IMR-90 (cell line): ENCODE data around the gene PCDHA1. TPM values are rescaled to one million over a fixed set of nuclear protein-coding genes. Genes with fewer than 3 reads are reported as not detected.

Experiments used
- ATAC-seq: fragments of 200-7000 bp; cut with Tn5 transposase; 2 replicates; pipeline ENCODE4 v1.9.1; 2020; ENCODE audit warnings: low read depth, mild to moderate bottlenecking, moderate library complexity
- BruUV-seq: library from RNA; stranded (reverse); fragments of 400-500 nt; replicated peaks from 2 replicates; lab custom pipeline; 2021; lab: Mats Ljungman, UMichigan
- CTCF ChIA-PET: fragments of 300-600 bp; formaldehyde crosslinking; extraction: SDS; loops from one replicate; lab custom pipeline; 2021; ENCODE audit warnings: antibody characterized with exemption; lab: Yijun Ruan, JAX
- POLR2A ChIA-PET: fragments of 300-600 bp; sonication (Branson Sonifier 250); formaldehyde crosslinking; loops from one replicate; lab custom pipeline; 2022; ENCODE audit warnings: antibody characterized with exemption; ENCODE audit not compliant: unreplicated experiment; lab: Charles Lee
- DNase-seq: peaks from one replicate; pipeline ENCODE4 v3.0.0; 2013
- H2AFZ ChIP-seq: replicated peaks from 2 replicates; pipeline ENCODE3; 2013; ENCODE audit warnings: low read length, mild to moderate bottlenecking; ENCODE audit not compliant: poor library complexity
- H2AK5ac ChIP-seq: 2 replicates; pipeline ENCODE4 v1.6.1; 2013; ENCODE audit warnings: low read depth, low read length, inconsistent platforms
- H2AK9ac ChIP-seq: replicated peaks from 2 replicates; pipeline ENCODE3; 2013; ENCODE audit warnings: mild to moderate bottlenecking, low read depth, low read length, moderate library complexity; ENCODE audit not compliant: poor library complexity
- H2BK120ac ChIP-seq: 2 replicates; pipeline ENCODE4 v1.6.1; 2013; ENCODE audit warnings: low read depth, low read length, inconsistent platforms
- H2BK15ac ChIP-seq: 3 replicates; pipeline ENCODE4 v1.6.1; 2013; ENCODE audit warnings: low read depth, low read length, inconsistent platforms
- H2BK20ac ChIP-seq: 2 replicates; pipeline ENCODE4 v1.6.1; 2013; ENCODE audit warnings: low read depth, mild to moderate bottlenecking, inconsistent platforms, low read length, moderate library complexity
- H2BK5ac ChIP-seq: 2 replicates; pipeline ENCODE4 v1.6.1; 2013; ENCODE audit warnings: mild to moderate bottlenecking, low read depth, low read length, inconsistent platforms; ENCODE audit not compliant: poor library complexity, severe bottlenecking
- H3K14ac ChIP-seq: replicated peaks from 2 replicates; pipeline ENCODE4 v1.6.1; 2013; ENCODE audit warnings: low read depth, low read length, inconsistent platforms
- H3K18ac ChIP-seq: 2 replicates; pipeline ENCODE4 v1.6.1; 2013; ENCODE audit warnings: low read depth, low read length, control low read depth
- H3K23ac ChIP-seq: 2 replicates; pipeline ENCODE4 v1.6.1; 2013; ENCODE audit warnings: low read depth, low read length, inconsistent platforms
- H3K27ac ChIP-seq: 2 replicates; pipeline ENCODE4 v1.5.1; 2013; ENCODE audit warnings: mild to moderate bottlenecking, control low read depth, low read length; ENCODE audit not compliant: insufficient read depth
- H3K27me3 ChIP-seq: 2 replicates; pipeline ENCODE4 v1.6.1; 2013; ENCODE audit warnings: low read length; ENCODE audit not compliant: control insufficient read depth, insufficient read depth
- H3K36me3 ChIP-seq: 2 replicates; pipeline ENCODE4 v1.6.1; 2013; ENCODE audit warnings: low read length, mixed read lengths; ENCODE audit not compliant: control insufficient read depth, insufficient read depth
- H3K4ac ChIP-seq: 2 replicates; pipeline ENCODE4 v1.6.1; 2013; ENCODE audit warnings: low read depth, low read length, inconsistent platforms
- H3K4me1 ChIP-seq: 2 replicates; pipeline ENCODE4 v1.6.1; 2013; ENCODE audit warnings: low read length, mixed read lengths; ENCODE audit not compliant: control insufficient read depth, insufficient read depth
- H3K4me2 ChIP-seq: 2 replicates; pipeline ENCODE4 v1.6.1; 2013; ENCODE audit warnings: low read depth, mild to moderate bottlenecking, control low read depth, low read length, moderate library complexity
- H3K4me3 ChIP-seq: 2 replicates; pipeline ENCODE4 v1.5.1; 2013; ENCODE audit warnings: low read depth, mild to moderate bottlenecking, control low read depth, low read length, moderate library complexity; ENCODE audit not compliant: insufficient read depth
- H3K56ac ChIP-seq: 2 replicates; pipeline ENCODE4 v1.6.1; 2013; ENCODE audit warnings: low read length, inconsistent platforms; ENCODE audit not compliant: insufficient read depth; ENCODE audit errors: extremely low read depth
- H3K79me1 ChIP-seq, 2 experiments: 2 replicates each; pipeline ENCODE4 v1.6.1; 2013; ENCODE audit warnings: low read length in 2 of 2, inconsistent platforms in 1 of 2, low read depth in 1 of 2
- H3K9ac ChIP-seq: 2 replicates; pipeline ENCODE4 v1.6.1; 2013; ENCODE audit warnings: low read depth, low read length, control low read depth
- H3K9me1 ChIP-seq: 2 replicates; pipeline ENCODE4 v1.6.1; 2013; ENCODE audit warnings: low read length, inconsistent platforms; ENCODE audit not compliant: insufficient read depth
- H3K9me3 ChIP-seq: 2 replicates; pipeline ENCODE4 v1.6.1; 2013; ENCODE audit warnings: low read length; ENCODE audit not compliant: control insufficient read depth, insufficient read depth
- H4K20me1 ChIP-seq: 2 replicates; pipeline ENCODE4 v1.6.1; 2013; ENCODE audit warnings: low read length, inconsistent platforms; ENCODE audit not compliant: insufficient read depth
- H4K5ac ChIP-seq: 2 replicates; pipeline ENCODE4 v1.6.1; 2013; ENCODE audit warnings: mild to moderate bottlenecking, low read depth, low read length, control low read depth
- H4K8ac ChIP-seq, 2 experiments: 2 replicates each; pipeline ENCODE4 v1.6.1; 2013; ENCODE audit warnings: low read depth in 2 of 2, low read length in 2 of 2, control low read depth in 1 of 2, inconsistent platforms in 1 of 2
- H4K91ac ChIP-seq: 2 replicates; pipeline ENCODE4 v1.6.1; 2013; ENCODE audit warnings: low read depth, low read length, inconsistent platforms; ENCODE audit not compliant: insufficient read depth
- MAZ ChIP-seq: IDR thresholded peaks from 2 replicates; pipeline ENCODE4 v1.6.1; 2012; ENCODE audit warnings: low read depth, mild to moderate bottlenecking, low read length, improper control_type of control experiment, moderate library complexity, borderline replicate concordance
- WGBS, 2 experiments: methylation state at CpG; one replicate each; pipeline versions ENCODE4 v1.1.5 to v1.1.7; 2013; ENCODE audit warnings: missing lambda C conversion rate in 2 of 2; ENCODE audit not compliant: insufficient read length in 1 of 2; ENCODE audit errors: extremely low coverage in 2 of 2; 5-methylcytosine and 5-hydroxymethylcytosine counted together
- dilution Hi-C: fragments of 300-500 bp; cut with HindIII; formaldehyde crosslinking; loops from one replicate; pipeline ENCODE4 v1.14.3; 2018; ENCODE audit warnings: low sequenced_read_pairs; ENCODE audit not compliant: unreplicated experiment
- in situ Hi-C: fragments of 300-500 bp; cut with MboI; formaldehyde crosslinking; loops from 3 replicates; pipeline ENCODE4 v1.14.3; 2019; ENCODE audit warnings: low sequenced_read_pairs, inconsistent platforms, mixed read lengths
- intact Hi-C: fragments of 100-400 bp; cut with micrococcal nuclease; formaldehyde crosslinking; loops from 2 replicates; pipeline ENCODE4 v1.10.0; 2022
- polyA plus RNA-seq, 3 experiments: library from polyadenylated mRNA; depleted of rRNA; stranded (reverse); fragments of >200 nt; gene quantifications; 2 replicates each; pipeline ENCODE4 v1.2.3, GENCODE V29; 2012; ENCODE audit warnings: low replicate concordance in 1 of 3
- total RNA-seq: library from RNA; depleted of rRNA; stranded (reverse); fragments of >200 nt; gene quantifications from 2 replicates; pipeline ENCODE4 v1.2.3, GENCODE V29; 2012
- TF ChIP-seq, protein P1 (sequence below): fragments of 150-350 bp; IDR thresholded peaks from 2 replicates; pipeline ENCODE4 v1.6.1; 2016; ENCODE audit warnings: low read depth, mild to moderate bottlenecking, low read length, moderate library complexity, borderline replicate concordance

PCDHA1 gene
- total and polyA plus RNA-seq, 2 of the 4 experiments (the other 2 are of a cell fraction): under 0.01 to 0.05 TPM

DNA sequence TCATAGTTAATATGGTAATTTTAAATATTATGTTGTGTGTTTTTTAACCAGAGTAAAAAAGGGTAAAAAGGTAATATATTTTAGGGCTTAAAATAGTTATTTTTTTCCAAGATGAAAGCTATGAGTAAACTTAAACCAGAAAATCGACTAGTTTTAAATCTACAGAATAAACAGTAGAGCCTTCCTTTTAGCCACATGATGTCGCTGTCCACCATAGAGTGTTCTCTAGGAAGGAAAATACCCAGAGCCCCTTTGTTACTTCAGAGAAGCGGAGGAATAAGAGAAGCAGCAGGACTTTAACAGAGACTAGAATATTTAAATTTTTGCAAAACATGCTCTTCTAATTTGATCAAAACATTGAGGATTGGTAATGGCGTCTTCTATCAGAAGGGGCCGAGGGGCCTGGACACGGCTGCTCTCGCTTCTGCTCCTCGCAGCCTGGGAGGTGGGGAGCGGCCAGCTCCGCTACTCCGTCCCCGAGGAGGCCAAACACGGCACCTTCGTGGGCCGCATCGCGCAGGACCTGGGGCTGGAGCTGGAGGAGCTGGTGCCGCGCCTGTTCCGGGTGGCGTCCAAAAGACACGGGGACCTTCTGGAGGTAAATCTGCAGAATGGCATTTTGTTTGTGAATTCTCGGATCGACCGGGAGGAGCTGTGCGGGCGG lies 8.8 kb downstream of the PCDHA1 start, which contains the start of gene PCDHA2:
TSS of gene PCDHA2 (plus strand) at position 258 of the 664 bp plus-strand sequence.
- peaks cover 14% of the 10 kb centered on the region for H3K9me3 ChIP-seq
- no peaks in the 10 kb centered on the region for H3K79me1 ChIP-seq
- no peak within 1 kb of the TSS for H3K23ac ChIP-seq
- no peak within 1 kb of the TSS for H4K5ac ChIP-seq
- H3K4me3 ChIP-seq: no peak within 1 kb of the TSS
- no peak within 1 kb of the TSS for H3K27ac ChIP-seq
- dilution Hi-C loops: no loop called here
- no peaks in the 10 kb centered on the region for H3K4me1 ChIP-seq
- H2BK120ac ChIP-seq: no peak within 1 kb of the TSS
- no peak within 1 kb of the TSS for H2BK15ac ChIP-seq
- POLR2A ChIA-PET: no interaction called here
- in situ Hi-C loops: no loop called here
- H2BK5ac ChIP-seq: no peak within 1 kb of the TSS
- TF ChIP-seq, protein P1, sequence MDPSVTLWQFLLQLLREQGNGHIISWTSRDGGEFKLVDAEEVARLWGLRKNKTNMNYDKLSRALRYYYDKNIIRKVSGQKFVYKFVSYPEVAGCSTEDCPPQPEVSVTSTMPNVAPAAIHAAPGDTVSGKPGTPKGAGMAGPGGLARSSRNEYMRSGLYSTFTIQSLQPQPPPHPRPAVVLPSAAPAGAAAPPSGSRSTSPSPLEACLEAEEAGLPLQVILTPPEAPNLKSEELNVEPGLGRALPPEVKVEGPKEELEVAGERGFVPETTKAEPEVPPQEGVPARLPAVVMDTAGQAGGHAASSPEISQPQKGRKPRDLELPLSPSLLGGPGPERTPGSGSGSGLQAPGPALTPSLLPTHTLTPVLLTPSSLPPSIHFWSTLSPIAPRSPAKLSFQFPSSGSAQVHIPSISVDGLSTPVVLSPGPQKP: no peak
- no peak for TF ChIP-seq MAZ
- H2AK9ac ChIP-seq: no peak within 1 kb of the TSS
- no peak within 1 kb of the TSS for H2BK20ac ChIP-seq
- ATAC-seq (no peak), DNase-seq (no peak)
- no peak within 1 kb of the TSS for H2AK5ac ChIP-seq
- no peak within 1 kb of the TSS for H3K4ac ChIP-seq
- no peak within 1 kb of the TSS for H4K8ac ChIP-seq
- intact Hi-C loops: no loop called here
- no peak within 1 kb of the TSS for H4K91ac ChIP-seq
- H3K18ac ChIP-seq: no peak within 1 kb of the TSS
- CTCF ChIA-PET: interaction anchor here (0.6 kb wide), 1 partner anchor 57 kb away, joined by 3 read pairs; no protein-coding TSS in a partner anchor
- H3K14ac ChIP-seq: no peak within 1 kb of the TSS
- no peaks in the 10 kb centered on the region for H3K36me3 ChIP-seq
- no peak within 1 kb of the TSS for H3K9ac ChIP-seq
- WGBS, 2 experiments: 21% methylated on average over 10 of the region's 27 CpGs; no CpG with 5 or more reads in 1 of the 2 experiments
- H3K27me3 ChIP-seq: no peaks in the 10 kb centered on the region
- H2AFZ ChIP-seq: no peak within 1 kb of the TSS
- H3K4me2 ChIP-seq: no peak within 1 kb of the TSS
- BruUV-seq: no TSS peak
- no peak within 1 kb of the TSS for H3K56ac ChIP-seq
- no peaks in the 10 kb centered on the region for H4K20me1 ChIP-seq
- no peaks in the 10 kb centered on the region for H3K9me1 ChIP-seq
